A549 (cell line): Measurements from ENCODE around the gene AMOTL1. TPM values are rescaled to one million over a fixed set of nuclear protein-coding genes. Genes with fewer than 3 reads are reported as not detected.

Experiments
- ATAC-seq, 2 experiments: fragments of 200-7000 bp in 1 of 2; fragments of >200 bp in 1 of 2; cut with Nextera tagmentation in 1 of 2; cut with Tn5 transposase in 1 of 2; 3 replicates each; pipeline versions ENCODE4 v1.8.0 to v1.9.1; 2018 to 2020; ENCODE audit warnings: mild to moderate bottlenecking in 1 of 2, moderate library complexity in 1 of 2
- CTCF ChIA-PET: fragments of 300-600 bp; sonication (Branson Sonifier 250); formaldehyde crosslinking; extraction: SDS; loops from one replicate; lab custom pipeline; 2021; ENCODE audit warnings: antibody characterized with exemption, inconsistent platforms; lab: Yijun Ruan, JAX
- POLR2A ChIA-PET: fragments of 350-600 bp; formaldehyde crosslinking; extraction: SDS; loops from one replicate; lab custom pipeline; 2021; ENCODE audit warnings: antibody characterized with exemption, inconsistent platforms; lab: Yijun Ruan, JAX
- DNase-seq, 2 experiments: peaks; one replicate each; pipeline versions ENCODE4 v3.0.0 to v3.0.0-alpha.2; 2011 to 2016; ENCODE audit warnings: low read depth in 1 of 2, low spot score in 1 of 2
- FAIRE-seq: peaks from 2 replicates; lab custom pipeline; 2011; peaks lifted over from hg19 to GRCh38; lab: Jason Lieb, UNC
- H3K27ac ChIP-seq, 2 experiments: fragments of >200 bp; sonication (Bioruptor Twin); formaldehyde crosslinking; 3 replicates each; pipeline ENCODE4 v1.5.1; 2016 to 2017
- H3K4me1 ChIP-seq: fragments of >200 bp; sonication (Bioruptor Twin); formaldehyde crosslinking; 3 replicates; pipeline ENCODE4 v1.6.1; 2016
- H3K4me2 ChIP-seq: fragments of >200 bp; sonication (Bioruptor Twin); formaldehyde crosslinking; 3 replicates; pipeline ENCODE4 v1.6.1; 2016
- H3K4me3 ChIP-seq: fragments of >200 bp; sonication (Bioruptor Twin); formaldehyde crosslinking; 3 replicates; pipeline ENCODE4 v1.5.1; 2016
- H3K9me3 ChIP-seq: fragments of >200 bp; sonication (Bioruptor Twin); formaldehyde crosslinking; 3 replicates; pipeline ENCODE4 v1.6.1; 2016
- CBX2 ChIP-seq: fragments of 200-600 bp; sonication (generic); IDR thresholded peaks from 2 replicates; pipeline ENCODE4 v1.6.1; 2016; ENCODE audit warnings: low read depth, mild to moderate bottlenecking, borderline replicate concordance
- CBX8 ChIP-seq: fragments of 200-600 bp; sonication (generic); IDR thresholded peaks from 2 replicates; pipeline ENCODE4 v1.6.1; 2016
- CEBPB ChIP-seq, 2 experiments: fragments of >200 bp in 1 of 2; sonication (Bioruptor Twin) in 1 of 2; formaldehyde crosslinking in 1 of 2; IDR thresholded peaks; 2 replicates each; pipeline ENCODE4 v1.6.1; 2012 to 2016
- EHF ChIP-seq: fragments of 250-450 bp; sonication (Bioruptor Pico); IDR thresholded peaks from 2 replicates; pipeline ENCODE4 v1.5.0; 2020; ENCODE audit warnings: mild to moderate bottlenecking
- EP300 ChIP-seq, 2 experiments: fragments of >200 bp; sonication (Bioruptor Twin); formaldehyde crosslinking; IDR thresholded peaks; 2 replicates in 1 of 2; 3 replicates in 1 of 2; pipeline ENCODE4 v1.6.1; 2016 to 2017
- ESRRA ChIP-seq: fragments of 150-350 bp; IDR thresholded peaks from 2 replicates; pipeline ENCODE4 v1.6.1; 2014; ENCODE audit warnings: mild to moderate bottlenecking, low read length, borderline replicate concordance
- FOSB ChIP-seq: fragments of 250-450 bp; sonication (Bioruptor Pico); IDR thresholded peaks from 2 replicates; pipeline ENCODE4 v1.5.0; 2020; ENCODE audit warnings: mild to moderate bottlenecking, moderate library complexity
- FOXS1 ChIP-seq: fragments of 250-450 bp; sonication (Bioruptor Pico); IDR thresholded peaks from 2 replicates; pipeline ENCODE4 v1.5.0; 2020; ENCODE audit warnings: mild to moderate bottlenecking, moderate library complexity
- GATA3 ChIP-seq: IDR thresholded peaks from 2 replicates; pipeline ENCODE4 v1.6.1; 2012; ENCODE audit warnings: borderline replicate concordance
- HEYL ChIP-seq: fragments of 250-450 bp; sonication (Bioruptor Pico); IDR thresholded peaks from 2 replicates; pipeline ENCODE4 v1.8.0; 2021; ENCODE audit warnings: mild to moderate bottlenecking, moderate library complexity
- HOXB5 ChIP-seq: fragments of 250-450 bp; sonication (Bioruptor Pico); IDR thresholded peaks from 2 replicates; pipeline ENCODE4 v1.5.0; 2020; ENCODE audit warnings: mild to moderate bottlenecking, moderate library complexity
- JUNB ChIP-seq: fragments of >200 bp; sonication (Bioruptor Twin); formaldehyde crosslinking; IDR thresholded peaks from 2 replicates; pipeline ENCODE4 v1.6.1; 2016
- KDM1A ChIP-seq: fragments of 200-600 bp; sonication (generic); IDR thresholded peaks from 2 replicates; pipeline ENCODE4 v1.6.1; 2016; ENCODE audit warnings: low read depth, mild to moderate bottlenecking
- MAZ ChIP-seq: fragments of 150-350 bp; IDR thresholded peaks from 2 replicates; pipeline ENCODE4 v1.6.1; 2014; ENCODE audit warnings: antibody characterized with exemption, low read depth, low read length, borderline replicate concordance
- NFE2L2 ChIP-seq: fragments of 150-350 bp; conservative IDR thresholded peaks from 2 replicates; pipeline ENCODE4 v1.6.1; 2014; ENCODE audit warnings: low read length
- NPAS2 ChIP-seq: fragments of 250-450 bp; sonication (Bioruptor Pico); IDR thresholded peaks from 2 replicates; pipeline ENCODE4 v1.8.0; 2022; ENCODE audit warnings: mild to moderate bottlenecking, moderate library complexity, borderline replicate concordance
- NR3C1 ChIP-seq: fragments of >200 bp; sonication (Bioruptor Twin); formaldehyde crosslinking; IDR thresholded peaks from 3 replicates; pipeline ENCODE4 v1.6.1; 2017
- PBX3 ChIP-seq: IDR thresholded peaks from 2 replicates; pipeline ENCODE4 v1.6.1; 2012
- PHF8 ChIP-seq: fragments of 200-600 bp; sonication (generic); IDR thresholded peaks from 2 replicates; pipeline ENCODE4 v1.6.1; 2016; ENCODE audit warnings: low read depth, mild to moderate bottlenecking, antibody characterized with exemption, moderate library complexity, borderline replicate concordance
- POLR2A ChIP-seq: IDR thresholded peaks from 2 replicates; pipeline ENCODE4 v1.6.1; 2012; ENCODE audit warnings: mild to moderate bottlenecking, low read length
- POLR2AphosphoS2 ChIP-seq: conservative IDR thresholded peaks from 2 replicates; pipeline ENCODE4 v1.6.1; 2012; ENCODE audit warnings: low read length, improper control_type of control experiment, inconsistent platforms
- RAD21 ChIP-seq, 2 experiments: fragments of >200 bp in 1 of 2; sonication (Bioruptor Twin) in 1 of 2; formaldehyde crosslinking in 1 of 2; IDR thresholded peaks in 1 of 2; conservative IDR thresholded peaks in 1 of 2; 2 replicates in 1 of 2; 3 replicates in 1 of 2; pipeline ENCODE4 v1.6.1; 2012 to 2018; ENCODE audit warnings: inconsistent platforms in 1 of 2
- RARB ChIP-seq: fragments of 250-450 bp; sonication (Bioruptor Pico); IDR thresholded peaks from 2 replicates; pipeline ENCODE4 v1.8.0; 2021; ENCODE audit warnings: mild to moderate bottlenecking, moderate library complexity
- RFX5 ChIP-seq: fragments of 450-650 bp; IDR thresholded peaks from 2 replicates; pipeline ENCODE4 v1.7.1; 2014; ENCODE audit warnings: antibody characterized with exemption, mild to moderate bottlenecking, moderate library complexity
- SREBF2 ChIP-seq: fragments of 450-650 bp; IDR thresholded peaks from 2 replicates; pipeline ENCODE4 v1.6.1; 2014; ENCODE audit warnings: mild to moderate bottlenecking, moderate library complexity
- TFCP2L1 ChIP-seq: fragments of 250-450 bp; sonication (Bioruptor Pico); IDR thresholded peaks from 2 replicates; pipeline ENCODE4 v1.5.0; 2021; ENCODE audit warnings: mild to moderate bottlenecking
- TP53 ChIP-seq: fragments of 250-450 bp; sonication (Bioruptor Pico); IDR thresholded peaks from 2 replicates; pipeline ENCODE4 v1.5.0; 2021; ENCODE audit warnings: mild to moderate bottlenecking, moderate library complexity
- ZC3H11A ChIP-seq: fragments of 450-650 bp; IDR thresholded peaks from 2 replicates; pipeline ENCODE4 v1.6.1; 2014; ENCODE audit warnings: antibody characterized with exemption, mild to moderate bottlenecking
- ZFP36 ChIP-seq: fragments of 450-650 bp; IDR thresholded peaks from 2 replicates; pipeline ENCODE4 v1.6.1; 2014; ENCODE audit warnings: borderline replicate concordance; ENCODE audit not compliant: partially characterized antibody
- ZNF302 ChIP-seq: fragments of 250-450 bp; sonication (Bioruptor Pico); IDR thresholded peaks from 2 replicates; pipeline ENCODE4 v1.9.0; 2021; ENCODE audit warnings: inconsistent platforms, mild to moderate bottlenecking, moderate library complexity
- WGBS: methylation state at CpG from one replicate; pipeline ENCODE4 v1.1.6; 2017; ENCODE audit errors: missing lambda C conversion rate; 5-methylcytosine and 5-hydroxymethylcytosine counted together
- polyA plus RNA-seq, 4 experiments: library from polyadenylated mRNA; depleted of rRNA in 3 of 4; stranded (reverse); fragments of >200 nt; fragmentation: RNase III in 1 of 4; extraction: RNeasy Plus Mini Kit Qiagen cat#74134 plus additional on column Dnase treatment in 1 of 4; gene quantifications; 2 replicates in 3 of 4; 3 replicates in 1 of 4; pipeline ENCODE4 v1.2.3, GENCODE V29; 2011 to 2017
- TF ChIP-seq, protein P1 (sequence below): fragments of >200 bp; sonication (Bioruptor Twin); formaldehyde crosslinking; IDR thresholded peaks from 3 replicates; pipeline ENCODE4 v1.5.1; 2016

Gene AMOTL1
- polyA plus RNA-seq, 2 of the 4 experiments (the other 2 are of a cell fraction), result 3.9 to 12.2 TPM

- H3K4me3 ChIP-seq, result no peak overlapping the region
- POLR2A ChIA-PET, result no interaction called here
- FAIRE-seq, result no peak
- no peak overlapping the region for H3K27ac ChIP-seq
- no peak for ATAC-seq
- DNase-seq, result no peak
- CTCF ChIA-PET, result interaction anchor here (1.1 to 1.9 kb wide), 2 partner anchors 12 to 14 kb away, joined by 3 to 7 read pairs; no protein-coding TSS in a partner anchor
- no peaks in the 10 kb centered on the region for H3K4me1 ChIP-seq
- H3K9me3 ChIP-seq, result no peaks in the 10 kb centered on the region
- 88% methylated on average over 3 of the region's 3 CpGs for WGBS
- TF ChIP-seq ZC3H11A, result no peak
- no peak for TF ChIP-seq POLR2A
- TF ChIP-seq MAZ, result no peak
- no peak for TF ChIP-seq TFCP2L1 (CRISPR knock-in tag)
- no peak for TF ChIP-seq JUNB
- no peak for TF ChIP-seq NFE2L2
- no peak for TF ChIP-seq NR3C1
- no peak for TF ChIP-seq KDM1A
- TF ChIP-seq ZFP36, result no peak
- no peak for TF ChIP-seq NPAS2 (CRISPR knock-in tag)
- TF ChIP-seq RAD21 (conservative IDR thresholded peaks at IDR 0.05 in 1 of 2, IDR thresholded peaks at IDR 0.05 in 1 of 2), result no peak
- TF ChIP-seq RFX5, result no peak
- TF ChIP-seq FOSB (CRISPR knock-in tag), result no peak
- TF ChIP-seq FOXS1 (CRISPR knock-in tag), result no peak
- no peak for TF ChIP-seq RARB (CRISPR knock-in tag)
- TF ChIP-seq EP300 (IDR thresholded peaks at IDR 0.05), result no peak
- no peak for TF ChIP-seq CBX2
- no peak for TF ChIP-seq GATA3
- no peak for TF ChIP-seq HEYL
- no peak overlapping the region for H3K4me2 ChIP-seq
Observed at GRCh38 chr11:94910270-94910669, 142.1 kb downstream of the AMOTL1 start.

DNA sequence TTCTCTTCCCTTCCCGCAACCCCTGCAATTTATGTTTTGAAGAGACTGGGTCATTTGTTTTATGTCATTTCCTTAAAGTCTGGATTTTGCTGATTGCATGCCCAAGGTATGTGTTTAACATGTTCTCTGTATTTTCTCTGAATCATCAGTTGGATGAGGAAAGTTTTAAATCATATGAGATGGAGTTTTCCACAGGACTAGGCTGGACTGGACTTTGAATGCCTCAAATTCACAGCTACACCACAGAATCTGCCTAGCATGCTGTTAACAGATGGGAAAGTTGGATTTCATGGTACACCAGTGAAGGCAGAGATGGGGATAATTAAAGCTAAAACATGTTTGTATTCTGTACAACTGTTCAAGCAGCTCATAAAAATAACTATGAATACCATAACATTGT is 142.6 kb downstream of the AMOTL1 start:
- WGBS, result 0% methylated on average over 1 of the region's 1 CpG
- FAIRE-seq (no peak), ATAC-seq (no peak), DNase-seq (no peak)
- no peak overlapping the region for H3K27ac ChIP-seq
- no peak overlapping the region for H3K4me2 ChIP-seq
- H3K4me1 ChIP-seq, result no peaks in the 10 kb centered on the region
- H3K4me3 ChIP-seq, result no peak overlapping the region
- POLR2A ChIA-PET, result no interaction called here
- no peaks in the 10 kb centered on the region for H3K9me3 ChIP-seq
- CTCF ChIA-PET, result interaction anchor here (1.1 to 1.9 kb wide), 2 partner anchors 13 to 14 kb away, joined by 3 to 7 read pairs; no protein-coding TSS in a partner anchor
- TF ChIP-seq TFCP2L1 (CRISPR knock-in tag) (no peak), RFX5 (no peak), CBX8 (no peak), HOXB5 (CRISPR knock-in tag) (no peak), ZNF302 (no peak), PBX3 (no peak), RARB (CRISPR knock-in tag) (no peak), TP53 (CRISPR knock-in tag) (no peak), ESRRA (no peak), PHF8 (no peak), NR3C1 (no peak), SREBF2 (no peak), POLR2AphosphoS2 (no peak), CEBPB (IDR thresholded peaks at IDR 0.05) (no peak), EHF (no peak)
- TF ChIP-seq, protein P1, sequence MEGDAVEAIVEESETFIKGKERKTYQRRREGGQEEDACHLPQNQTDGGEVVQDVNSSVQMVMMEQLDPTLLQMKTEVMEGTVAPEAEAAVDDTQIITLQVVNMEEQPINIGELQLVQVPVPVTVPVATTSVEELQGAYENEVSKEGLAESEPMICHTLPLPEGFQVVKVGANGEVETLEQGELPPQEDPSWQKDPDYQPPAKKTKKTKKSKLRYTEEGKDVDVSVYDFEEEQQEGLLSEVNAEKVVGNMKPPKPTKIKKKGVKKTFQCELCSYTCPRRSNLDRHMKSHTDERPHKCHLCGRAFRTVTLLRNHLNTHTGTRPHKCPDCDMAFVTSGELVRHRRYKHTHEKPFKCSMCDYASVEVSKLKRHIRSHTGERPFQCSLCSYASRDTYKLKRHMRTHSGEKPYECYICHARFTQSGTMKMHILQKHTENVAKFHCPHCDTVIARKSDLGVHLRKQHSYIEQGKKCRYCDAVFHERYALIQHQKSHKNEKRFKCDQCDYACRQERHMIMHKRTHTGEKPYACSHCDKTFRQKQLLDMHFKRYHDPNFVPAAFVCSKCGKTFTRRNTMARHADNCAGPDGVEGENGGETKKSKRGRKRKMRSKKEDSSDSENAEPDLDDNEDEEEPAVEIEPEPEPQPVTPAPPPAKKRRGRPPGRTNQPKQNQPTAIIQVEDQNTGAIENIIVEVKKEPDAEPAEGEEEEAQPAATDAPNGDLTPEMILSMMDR, result no peak
